OCI-LY3 (cell line): ENCODE results near the gene SCN8A.

Source experiments
- EZH2phosphoT487 ChIP-seq: fragments of 200-600 bp; shearing (Covaris generic); IDR thresholded peaks from 2 replicates; pipeline ENCODE4 v1.6.1; 2018; ENCODE audit warnings: antibody characterized with exemption, mixed run types, low read depth
- TF ChIP-seq, protein P1 (sequence below): fragments of 200-600, 300-600 bp; sonication (generic); IDR thresholded peaks from 2 replicates; pipeline ENCODE4 v1.5.1; 2014; ENCODE audit warnings: antibody characterized with exemption, low read length, low read depth

GRCh38 chr12:51844854-51845253 lies 253.8 kb downstream of the SCN8A start:
- TF ChIP-seq, protein P1, sequence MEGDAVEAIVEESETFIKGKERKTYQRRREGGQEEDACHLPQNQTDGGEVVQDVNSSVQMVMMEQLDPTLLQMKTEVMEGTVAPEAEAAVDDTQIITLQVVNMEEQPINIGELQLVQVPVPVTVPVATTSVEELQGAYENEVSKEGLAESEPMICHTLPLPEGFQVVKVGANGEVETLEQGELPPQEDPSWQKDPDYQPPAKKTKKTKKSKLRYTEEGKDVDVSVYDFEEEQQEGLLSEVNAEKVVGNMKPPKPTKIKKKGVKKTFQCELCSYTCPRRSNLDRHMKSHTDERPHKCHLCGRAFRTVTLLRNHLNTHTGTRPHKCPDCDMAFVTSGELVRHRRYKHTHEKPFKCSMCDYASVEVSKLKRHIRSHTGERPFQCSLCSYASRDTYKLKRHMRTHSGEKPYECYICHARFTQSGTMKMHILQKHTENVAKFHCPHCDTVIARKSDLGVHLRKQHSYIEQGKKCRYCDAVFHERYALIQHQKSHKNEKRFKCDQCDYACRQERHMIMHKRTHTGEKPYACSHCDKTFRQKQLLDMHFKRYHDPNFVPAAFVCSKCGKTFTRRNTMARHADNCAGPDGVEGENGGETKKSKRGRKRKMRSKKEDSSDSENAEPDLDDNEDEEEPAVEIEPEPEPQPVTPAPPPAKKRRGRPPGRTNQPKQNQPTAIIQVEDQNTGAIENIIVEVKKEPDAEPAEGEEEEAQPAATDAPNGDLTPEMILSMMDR = no peak
- no peak for TF ChIP-seq EZH2phosphoT487
